ENCODE data around the gene SOBP.

The SOBP gene

GRCh38 chr6:107589934-107590333, 100.0 kb downstream of the SOBP start:
- DNase-seq = no peak

GRCh38 chr6:107590378-107590777, 100.5 kb downstream of the SOBP start:
- no peak for DNase-seq

- DNase-seq = no peak
Measured at GRCh38 chr6:107591346-107591745, 101.4 kb downstream of the SOBP start.

- DNase-seq = no peak
Measured at GRCh38 chr6:107592806-107593205, 102.9 kb downstream of the SOBP start.

- no peak for DNase-seq
Measured at GRCh38 chr6:107594736-107595135, 104.8 kb downstream of the SOBP start.

- DNase-seq = no peak
Measured at GRCh38 chr6:107598091-107598490, 108.2 kb downstream of the SOBP start.

- DNase-seq = no peak
Measured at GRCh38 chr6:107599043-107599442, 109.1 kb downstream of the SOBP start.

GRCh38 chr6:107600121-107600520, 110.2 kb downstream of the SOBP start:
- DNase-seq = no peak

- DNase-seq = no peak
Measured at GRCh38 chr6:107600936-107601335, 111.0 kb downstream of the SOBP start.

GRCh38 chr6:107601406-107601805, 111.5 kb downstream of the SOBP start:
- DNase-seq = no peak

GRCh38 chr6:107602321-107603005, 112.5 kb downstream of the SOBP start:
- no peak for DNase-seq

GRCh38 chr6:107603006-107603370, 113.1 kb downstream of the SOBP start:
- no peak for DNase-seq

- DNase-seq = no peak
Measured at GRCh38 chr6:107604549-107604948, 114.6 kb downstream of the SOBP start.

- DNase-seq = no peak
Measured at GRCh38 chr6:107606407-107606806, 116.5 kb downstream of the SOBP start.

- DNase-seq = peak; percentile 12
Measured at GRCh38 chr6:107607116-107607515, 117.2 kb downstream of the SOBP start.

GRCh38 chr6:107611094-107611810, 121.3 kb downstream of the SOBP start:
- DNase-seq = no peak

- no peak for DNase-seq
Measured at GRCh38 chr6:107612762-107613415, 123.0 kb downstream of the SOBP start.

- DNase-seq = no peak
Measured at GRCh38 chr6:107613651-107614379, 123.9 kb downstream of the SOBP start.

GRCh38 chr6:107614828-107615227, 124.9 kb downstream of the SOBP start:
- DNase-seq = no peak

GRCh38 chr6:107616775-107617174, 126.9 kb downstream of the SOBP start:
- no peak for DNase-seq

- no peak for DNase-seq
Measured at GRCh38 chr6:107617341-107617932, 127.5 kb downstream of the SOBP start.

GRCh38 chr6:107618672-107619071, 128.8 kb downstream of the SOBP start:
- DNase-seq = no peak

GRCh38 chr6:107620732-107621131, 130.8 kb downstream of the SOBP start:
- DNase-seq = no peak

Data from HCEC 1CT (cell line).